GM21381 (cell line): ENCODE results near the gene CCDC74A.
"Not testable (repeated sequence)": the region's sequence is repeated elsewhere in the genome, so short reads cannot be mapped to it uniquely, and the experiment has no call there.

Experiments
- ATAC-seq: cut with Tn5 transposase; IDR thresholded peaks from one replicate; pipeline ENCODE4 v1.9.1; 2021; ENCODE audit warnings: mild to moderate bottlenecking, moderate library complexity; ENCODE audit not compliant: unreplicated experiment

Gene CCDC74A

DNA sequence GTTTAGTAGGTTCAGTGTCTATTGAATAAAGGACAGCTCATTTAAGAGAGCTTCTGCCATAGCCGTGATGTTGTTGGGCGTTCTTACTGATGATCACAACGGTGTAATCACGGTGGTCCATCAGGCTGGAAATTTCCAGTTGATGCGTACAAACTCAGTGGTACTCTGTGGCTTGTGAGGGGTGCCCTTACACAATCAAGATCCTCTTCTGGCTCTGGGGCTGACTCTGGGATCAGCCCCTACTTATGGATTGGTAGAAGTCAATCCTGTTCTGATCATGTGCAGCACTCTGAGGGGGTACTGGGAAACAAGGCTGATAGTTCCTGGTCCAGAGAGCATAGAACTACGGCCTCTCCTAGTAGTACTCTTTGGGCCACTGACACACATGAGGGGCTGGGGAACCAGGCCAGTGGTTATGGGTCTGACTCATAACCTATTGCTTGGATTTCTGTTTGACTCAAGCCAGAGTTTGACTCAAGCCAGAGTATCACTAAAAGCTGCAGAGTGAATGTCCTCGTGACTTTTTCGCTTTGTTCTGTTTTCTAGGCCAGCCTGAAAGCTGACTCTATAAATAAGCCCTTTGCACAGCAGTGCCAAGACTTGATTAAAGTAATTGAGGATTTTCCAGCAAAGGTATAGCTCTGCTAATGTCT, 29.2 kb upstream of the CCDC74A start:
- ATAC-seq, result peak; percentile 90

DNA sequence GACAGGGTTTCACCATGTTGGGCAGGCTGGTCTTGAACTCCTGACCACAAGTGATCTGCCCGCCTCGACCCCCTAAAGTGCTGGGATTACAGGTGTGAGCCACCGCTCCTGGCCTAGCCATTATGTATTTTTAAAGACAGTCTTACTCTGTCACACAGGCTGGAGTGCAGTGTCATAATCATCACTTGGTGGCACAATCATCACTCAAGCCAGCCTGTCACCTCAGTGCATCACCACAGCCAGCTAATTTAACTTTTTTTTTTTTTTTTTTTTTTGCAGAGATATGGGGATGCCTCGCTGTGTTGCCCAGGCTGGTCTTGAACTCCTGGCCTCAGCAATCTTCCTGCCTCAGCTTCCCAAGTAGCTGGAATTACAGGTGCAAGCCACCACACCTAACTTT, 24.1 kb upstream of the CCDC74A start:
- not testable (repeated sequence) for ATAC-seq

DNA sequence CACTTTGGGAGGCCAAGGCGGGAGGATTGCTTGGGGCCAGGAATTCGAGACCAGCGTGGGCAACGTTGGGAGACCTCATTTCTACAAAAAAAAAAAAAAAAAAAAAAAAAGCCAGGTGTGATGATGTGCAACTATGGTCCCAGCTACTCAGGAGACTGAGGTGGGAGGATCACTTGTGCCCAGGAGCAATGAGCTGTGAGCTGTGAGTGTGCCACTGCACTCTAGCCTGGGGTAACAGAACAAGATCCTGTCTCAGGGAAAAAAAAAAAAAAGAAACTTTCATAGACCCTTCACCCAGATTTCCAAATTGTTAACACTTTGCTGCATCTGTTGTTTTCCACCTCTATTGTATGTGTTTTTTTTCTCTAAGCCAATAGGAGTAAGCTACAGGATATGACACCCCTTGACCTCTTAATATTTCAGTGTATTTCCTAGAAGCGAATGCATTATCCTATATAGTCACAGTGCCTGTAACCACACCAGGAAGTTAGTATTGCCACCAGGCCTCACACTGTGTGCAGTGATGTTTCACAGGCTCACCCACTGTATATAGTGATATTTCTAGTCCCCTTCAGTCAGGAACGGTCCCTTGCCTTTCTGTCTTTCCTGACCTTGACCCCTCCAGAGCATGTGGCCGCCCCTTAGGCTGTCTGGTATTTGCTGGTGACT, 23.5 kb upstream of the CCDC74A start:
- ATAC-seq, result not testable (repeated sequence)

DNA sequence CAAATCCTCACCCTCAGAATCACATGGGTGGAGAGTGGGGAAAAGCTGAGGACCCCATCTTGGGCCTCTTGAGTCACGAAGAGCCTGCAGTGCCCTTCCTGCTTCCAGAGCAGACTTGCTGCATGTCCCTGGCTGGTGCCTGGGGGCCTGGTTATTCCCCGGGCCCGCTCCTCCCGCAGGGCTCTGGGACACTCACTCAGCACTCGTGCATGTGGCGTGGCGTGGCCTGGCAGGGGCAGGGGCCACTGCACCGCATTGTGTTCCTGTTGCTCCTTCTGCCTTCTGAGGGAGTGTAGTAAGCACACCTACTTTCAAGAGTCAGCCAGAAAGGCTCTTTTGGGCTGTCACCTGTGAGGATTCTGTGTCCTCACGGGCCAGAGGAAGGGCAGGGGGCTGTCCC, 18.1 kb upstream of the CCDC74A start:
- no peak for ATAC-seq

DNA sequence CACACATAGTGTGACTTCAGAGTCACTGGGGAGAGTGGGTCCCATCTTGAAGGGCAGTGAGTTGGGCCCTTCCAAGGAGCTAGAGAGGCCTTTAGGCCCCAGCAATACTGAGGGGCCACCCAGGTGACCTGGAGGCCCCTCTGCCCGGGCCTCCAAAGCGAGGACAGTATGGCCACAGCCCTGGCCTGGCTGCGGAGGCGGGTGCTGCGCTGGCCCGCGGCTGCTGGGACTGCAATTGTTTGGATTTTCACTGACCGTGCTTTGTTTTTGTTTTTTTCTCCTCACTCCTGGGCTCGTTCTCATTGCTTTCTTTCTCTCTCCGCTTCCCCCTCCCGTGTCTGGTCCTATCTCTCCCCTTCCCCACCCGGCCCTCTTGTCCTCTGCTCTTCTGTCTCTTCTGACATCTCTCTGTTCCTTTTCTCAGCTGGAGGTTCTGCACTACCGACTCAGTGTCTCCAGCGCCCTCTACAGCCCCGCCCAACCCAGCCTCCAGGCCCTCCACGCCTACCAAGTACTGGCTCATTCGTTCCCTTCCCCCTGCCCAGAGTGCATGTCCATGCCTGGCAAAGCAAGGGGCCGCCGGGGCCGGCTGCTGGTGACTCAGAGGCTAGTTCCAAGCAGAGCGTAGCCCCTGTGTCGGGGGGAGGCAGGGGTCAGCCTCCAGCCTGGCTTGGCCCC, 16.3 kb upstream of the CCDC74A start:
- ATAC-seq, result not testable (repeated sequence)

GRCh38 chr2:131511969-131512870, 15.5 kb upstream of the CCDC74A start:
- ATAC-seq, result not testable (repeated sequence)

DNA sequence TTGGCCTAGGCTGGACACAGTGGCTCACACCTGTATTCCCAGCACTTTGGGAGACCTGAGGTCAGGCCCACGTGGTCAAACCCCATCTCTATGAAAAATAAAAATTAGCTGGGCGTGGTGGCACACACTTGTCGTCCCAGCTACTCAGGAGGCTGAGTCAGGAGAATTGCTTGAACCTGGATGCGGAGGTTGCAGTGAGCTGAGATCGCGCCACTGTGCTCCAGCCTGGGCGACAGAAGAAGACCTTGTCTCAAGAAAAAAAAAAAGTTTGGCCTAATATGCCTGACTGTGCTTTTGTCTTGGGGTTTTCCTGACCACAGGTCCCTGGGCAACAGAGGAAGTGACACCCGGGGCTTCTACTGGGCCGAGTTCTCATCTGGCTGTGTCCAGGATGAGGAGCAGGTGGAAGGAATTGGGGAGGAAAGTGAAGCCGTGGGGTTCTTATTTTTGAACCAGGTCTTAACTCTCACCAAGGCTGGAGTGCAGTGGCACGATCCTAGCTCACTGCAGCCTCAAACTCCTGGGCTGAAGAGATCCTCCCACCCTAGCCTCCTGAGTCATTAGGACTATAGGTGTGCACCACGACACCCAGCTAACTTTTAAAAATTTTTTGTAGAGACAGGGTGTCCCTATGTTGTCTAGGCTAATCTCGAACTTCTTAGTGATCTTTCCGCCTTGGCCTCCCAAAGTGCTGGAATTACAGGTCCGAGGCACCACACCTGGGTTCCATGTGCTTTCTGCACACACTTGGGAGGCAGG, 13.1 kb upstream of the CCDC74A start:
- peak; percentile 73 for ATAC-seq

- not testable (repeated sequence) for ATAC-seq
Measured at GRCh38 chr2:131515235-131515634, 12.5 kb upstream of the CCDC74A start.

DNA sequence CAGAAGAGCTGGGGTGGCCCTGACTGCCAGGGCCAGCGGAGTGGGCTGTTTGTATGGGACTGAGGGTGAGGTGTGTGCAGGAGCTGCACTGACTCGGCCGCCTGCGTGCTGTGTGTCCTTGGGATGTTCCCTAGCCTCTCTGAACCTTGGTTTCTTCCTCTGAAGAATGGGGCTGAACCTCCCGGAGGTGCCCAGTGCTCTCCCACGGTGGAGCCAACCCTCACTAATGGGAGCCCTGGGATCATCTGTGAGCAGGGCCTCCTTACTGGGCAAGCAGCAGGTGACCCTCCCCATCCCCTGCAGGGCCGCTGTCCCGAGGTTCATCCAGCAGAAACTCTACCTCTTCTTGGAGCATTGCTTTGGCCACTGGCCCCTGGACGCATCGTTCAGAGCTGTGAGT, 11.7 kb upstream of the CCDC74A start:
- ATAC-seq, result no peak

DNA sequence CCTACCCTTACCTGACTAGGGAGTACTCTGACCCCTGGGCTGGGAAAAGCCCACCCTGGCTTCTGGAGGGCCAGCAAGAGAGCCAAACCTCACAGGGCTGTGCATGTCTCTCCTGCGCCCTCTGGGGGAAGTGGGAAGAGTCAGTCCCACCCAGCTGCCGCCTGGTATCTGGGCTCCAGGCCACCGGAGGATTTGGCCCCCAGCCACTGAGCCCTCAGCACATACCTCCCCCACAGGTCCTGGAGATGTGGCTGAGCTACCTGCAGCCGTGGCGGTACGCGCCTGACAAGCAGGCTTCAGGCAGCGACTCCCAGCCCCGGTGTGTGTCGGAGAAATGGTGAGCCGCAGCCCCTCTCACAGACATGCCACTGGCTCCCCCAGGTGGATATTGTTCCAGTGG, 11.1 kb upstream of the CCDC74A start:
- ATAC-seq, result not testable (repeated sequence)

DNA sequence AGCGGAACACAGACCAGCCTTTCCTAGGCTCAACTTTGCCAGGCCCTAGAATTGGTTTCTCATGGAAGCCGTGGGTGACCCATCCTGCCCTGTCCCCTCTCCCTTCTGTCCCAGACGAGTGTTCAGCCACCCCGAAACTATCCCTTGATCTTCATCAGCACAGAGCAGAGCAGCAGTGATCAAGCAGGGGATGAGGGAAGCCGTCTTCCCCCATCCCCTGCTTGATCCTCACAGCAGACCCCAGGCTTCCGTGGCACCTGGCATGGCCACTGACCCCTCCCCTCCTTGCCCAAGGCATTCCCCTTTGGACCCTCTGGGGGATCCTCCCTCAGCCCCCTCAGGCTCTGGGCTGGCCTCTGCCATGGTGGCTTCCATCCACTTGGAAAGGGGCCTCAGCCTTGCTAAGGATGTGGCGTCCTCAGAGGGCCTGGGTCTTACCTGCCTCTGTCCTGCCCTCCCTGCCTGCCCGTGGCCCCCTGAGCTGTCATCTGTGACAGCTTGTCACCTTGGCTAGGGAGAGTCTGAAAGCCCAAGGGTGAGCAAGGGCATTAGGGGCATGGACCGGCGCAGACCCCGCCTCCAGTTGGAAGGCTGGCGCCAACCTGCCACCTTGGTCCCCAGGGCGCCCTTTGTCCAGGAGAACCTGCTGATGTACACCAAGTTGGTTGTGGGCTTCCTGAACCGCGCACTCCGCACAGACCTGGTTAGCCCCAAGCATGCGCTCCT, 10.4 kb upstream of the CCDC74A start:
- no peak for ATAC-seq

- ATAC-seq, result not testable (repeated sequence)
Measured at GRCh38 chr2:131517856-131518255, 9.8 kb upstream of the CCDC74A start.

GRCh38 chr2:131518531-131518930, 9.2 kb upstream of the CCDC74A start:
- not testable (repeated sequence) for ATAC-seq

DNA sequence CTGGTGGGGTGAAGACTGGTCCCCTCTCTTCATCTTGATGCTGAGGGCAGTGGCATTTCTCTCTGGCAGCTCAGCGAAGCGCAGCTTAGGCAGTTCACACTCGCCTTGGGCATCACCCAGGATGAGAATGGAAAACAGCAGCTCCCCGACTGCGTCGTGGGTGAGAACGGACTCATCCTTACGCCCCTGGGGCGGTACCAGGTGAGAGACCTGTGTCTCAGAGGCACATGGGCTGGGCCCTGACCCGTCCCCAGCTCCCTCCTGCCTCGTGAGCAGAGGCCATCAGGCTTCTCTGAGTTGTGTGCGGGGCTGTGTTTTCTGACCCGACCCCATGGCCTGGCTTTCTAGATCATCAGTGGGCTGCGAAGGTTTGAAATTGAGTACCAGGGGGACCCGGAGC, 8.2 kb upstream of the CCDC74A start:
- ATAC-seq, result no peak

DNA sequence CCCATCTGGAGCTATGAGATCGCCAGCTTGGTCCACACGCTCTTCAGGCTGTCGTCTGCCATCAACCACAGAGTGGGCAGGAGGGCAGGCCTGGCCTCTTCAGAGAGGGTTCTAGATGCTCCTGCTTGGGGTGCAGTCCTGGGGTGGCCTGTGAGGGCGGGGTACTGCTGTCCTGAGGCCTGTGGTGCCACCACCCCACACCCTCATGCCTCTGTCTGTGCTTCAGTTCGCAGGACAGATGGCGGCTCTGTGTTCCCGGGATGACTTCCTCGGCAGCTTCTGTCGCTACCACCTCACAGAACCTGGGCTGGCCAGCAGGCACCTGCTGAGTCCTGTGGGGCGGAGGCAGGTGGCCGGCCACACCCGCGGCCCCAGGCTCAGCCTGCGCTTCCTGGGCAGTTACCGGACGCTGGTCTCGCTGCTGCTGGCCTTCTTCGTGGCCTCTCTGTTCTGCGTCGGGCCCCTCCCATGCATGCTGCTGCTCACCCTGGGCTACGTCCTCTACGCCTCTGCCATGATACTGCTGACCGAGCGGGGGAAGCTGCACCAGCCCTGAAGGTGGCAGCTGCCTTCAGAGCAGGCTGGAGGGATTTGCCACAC, 7.7 kb upstream of the CCDC74A start:
- not testable (repeated sequence) for ATAC-seq

DNA sequence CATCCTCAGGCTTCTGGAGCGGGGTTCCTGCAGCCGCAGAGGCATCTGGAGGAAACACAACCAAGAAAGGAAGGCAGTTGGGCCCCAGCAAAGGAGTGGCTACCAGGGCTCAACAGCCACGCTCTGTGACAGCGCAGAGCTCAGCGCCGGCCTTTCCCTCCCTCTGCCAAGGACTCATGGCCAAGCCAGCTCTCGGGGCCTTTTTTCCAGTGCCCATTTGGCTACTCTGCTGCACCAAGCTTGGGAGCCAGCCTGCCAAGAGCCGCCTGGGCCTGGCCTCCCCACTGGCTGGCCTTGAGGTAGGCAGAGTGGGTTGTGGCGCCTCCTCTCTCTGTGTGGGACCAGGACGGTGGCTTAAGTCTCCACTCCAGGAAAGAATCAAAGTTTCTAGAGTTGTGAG, 7.2 kb upstream of the CCDC74A start:
- no peak for ATAC-seq

DNA sequence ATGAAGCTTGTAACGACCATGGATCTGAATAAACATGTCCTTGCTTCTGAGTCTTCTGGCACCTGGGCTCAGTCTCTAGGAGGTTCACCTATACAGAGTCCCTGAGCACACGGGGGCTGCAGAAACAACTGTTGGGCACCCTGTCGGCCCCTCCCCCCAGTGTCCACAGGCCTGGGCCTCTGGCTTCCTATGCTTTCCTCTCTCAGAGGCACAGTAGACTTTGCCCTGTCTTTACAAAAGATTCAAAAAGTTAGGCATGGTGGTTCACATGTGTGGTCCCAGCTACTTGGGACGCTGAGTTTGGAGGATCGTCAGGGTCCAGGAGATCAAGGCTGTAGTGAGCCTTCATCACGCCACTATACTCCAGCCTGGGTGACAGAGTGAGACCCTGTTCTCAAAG, 6.2 kb upstream of the CCDC74A start:
- ATAC-seq, result not testable (repeated sequence)

DNA sequence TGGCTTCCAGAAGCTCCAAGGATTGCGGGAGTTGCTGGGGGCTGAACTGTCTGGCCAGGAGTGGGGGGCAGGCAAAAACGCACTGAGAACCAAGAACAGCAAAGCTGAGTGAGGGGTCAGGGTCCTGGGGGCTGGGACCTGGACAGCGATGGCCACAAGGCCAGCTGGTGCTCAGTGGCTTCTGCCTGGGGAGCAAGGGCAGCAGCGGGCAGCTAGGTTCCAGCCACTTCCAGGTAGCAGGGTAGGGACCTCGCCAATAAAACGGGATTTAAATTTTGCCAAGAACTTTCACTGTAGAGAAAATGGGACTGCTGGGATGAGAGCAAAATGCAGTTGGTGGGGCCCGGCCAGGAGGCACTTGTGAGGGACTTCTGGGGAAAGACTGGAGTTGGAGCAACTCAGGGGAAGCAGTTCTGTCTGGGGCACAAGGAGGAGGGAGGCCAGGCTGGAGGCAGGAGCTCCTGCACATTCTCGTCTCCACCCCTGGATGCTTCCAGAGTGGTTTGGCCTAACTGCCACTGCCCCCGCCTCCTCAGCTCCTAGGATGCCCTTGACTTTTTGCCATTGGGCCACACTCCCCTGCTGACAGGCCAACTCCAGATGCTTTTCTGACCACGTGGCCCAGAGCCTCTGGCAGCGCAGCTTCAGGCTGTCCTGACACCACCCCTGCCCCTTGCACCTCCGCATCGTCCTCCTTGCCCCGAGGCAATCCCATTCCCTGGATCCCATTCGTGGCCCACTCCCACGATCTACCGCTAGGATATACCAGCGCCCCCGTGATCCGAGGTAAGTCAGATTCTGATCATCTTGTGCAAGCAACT, 5.5 kb upstream of the CCDC74A start:
- ATAC-seq, result no peak
